ENCODE data around the gene NFE2L3. TPM values are rescaled to one million over a fixed set of nuclear protein-coding genes. Genes with fewer than 3 reads are reported as not detected.

The NFE2L3 gene
- total RNA-seq (12.5 TPM), polyA plus RNA-seq (ENCODE audit: insufficient read depth, low read depth, low replicate concordance) (5.2 TPM)
- long read RNA-seq, donor 1, transcript NFE2L3-202 (1 exons, 2,258 nt), result major isoform, 5 of 806 reads
- long read RNA-seq, donor 1, partial matches to known transcripts, result 761 of 806 reads
- long read RNA-seq, donor 1, other reads (novel, unspliced or antisense), result 37 of 806 reads
- long read RNA-seq, donor 2, transcript NFE2L3-202 (1 exons, 2,258 nt), result major isoform, 21 of 27 reads
- long read RNA-seq, donor 2, transcript NFE2L3-201 (4 exons, 3,686 nt), result minor isoform, 6 of 27 reads
- long read RNA-seq, donor 2, partial matches to known transcripts, result 0 of 27 reads
- long read RNA-seq, donor 2, other reads (novel, unspliced or antisense), result 0 of 27 reads
- long read RNA-seq, donor 3, transcript NFE2L3-201 (4 exons, 3,686 nt), result minor isoform, 6 of 1,790 reads
- long read RNA-seq, donor 3, transcript NFE2L3-202 (1 exons, 2,258 nt), result major isoform, 12 of 1,790 reads
- long read RNA-seq, donor 3, partial matches to known transcripts, result 1,490 of 1,790 reads
- long read RNA-seq, donor 3, other reads (novel, unspliced or antisense), result 282 of 1,790 reads
- long read RNA-seq, donor 4, transcript NFE2L3-201 (4 exons, 3,686 nt), result minor isoform, 6 of 1,207 reads
- long read RNA-seq, donor 4, transcript NFE2L3-202 (1 exons, 2,258 nt), result major isoform, 11 of 1,207 reads
- long read RNA-seq, donor 4, partial matches to known transcripts, result 1,019 of 1,207 reads
- long read RNA-seq, donor 4, other reads (novel, unspliced or antisense), result 171 of 1,207 reads
- long read RNA-seq, donor 5, partial matches to known transcripts, result 0 of 2 reads
- long read RNA-seq, donor 5, other reads (novel, unspliced or antisense), result 0 of 2 reads
- long read RNA-seq, donor 6, transcript NFE2L3-202 (1 exons, 2,258 nt), result major isoform, 9 of 1,315 reads
- long read RNA-seq, donor 6, partial matches to known transcripts, result 982 of 1,315 reads
- long read RNA-seq, donor 6, other reads (novel, unspliced or antisense), result 323 of 1,315 reads
- long read RNA-seq, donor 7, transcript NFE2L3-201 (4 exons, 3,686 nt), result major isoform, 29 of 36 reads
- long read RNA-seq, donor 7, partial matches to known transcripts, result 3 of 36 reads
- long read RNA-seq, donor 7, other reads (novel, unspliced or antisense), result 3 of 36 reads
- long read RNA-seq, donor 8, transcript NFE2L3-202 (1 exons, 2,258 nt), result major isoform, 9 of 1,009 reads
- long read RNA-seq, donor 8, transcript NFE2L3-201 (4 exons, 3,686 nt), result minor isoform, 5 of 1,009 reads
- long read RNA-seq, donor 8, partial matches to known transcripts, result 702 of 1,009 reads
- long read RNA-seq, donor 8, other reads (novel, unspliced or antisense), result 293 of 1,009 reads
- long read RNA-seq, donor 9, partial matches to known transcripts, result 0 of 7 reads
- long read RNA-seq, donor 9, other reads (novel, unspliced or antisense), result 0 of 7 reads
- long read RNA-seq, donor 10, transcript NFE2L3-201 (4 exons, 3,686 nt), result minor isoform, 7 of 1,832 reads
- long read RNA-seq, donor 10, transcript NFE2L3-202 (1 exons, 2,258 nt), result major isoform, 19 of 1,832 reads
- long read RNA-seq, donor 10, partial matches to known transcripts, result 1,728 of 1,832 reads
- long read RNA-seq, donor 10, other reads (novel, unspliced or antisense), result 78 of 1,832 reads

- no peaks in the 10 kb centered on the region for H3K36me3 ChIP-seq (ENCODE audit: control insufficient read depth in 2 of 3, insufficient read depth in 3 of 3, low read length in 3 of 3)
- TF ChIP-seq CTCF (IDR thresholded peaks at IDR 0.05; ENCODE audit: borderline replicate concordance, extremely low read depth, insufficient read depth), result no peak
- intact Hi-C loops (cut with DNase I), result no loop called here
- H3K4me1 ChIP-seq (ENCODE audit: control insufficient read depth in 2 of 3, insufficient read depth in 2 of 3, low read depth in 1 of 3, low read length in 3 of 3), result peaks cover 3 to 19% (median 4%) of the 10 kb centered on the region in 3 donors
- no peak for FAIRE-seq
- H3K9ac ChIP-seq (ENCODE audit: low read length in 3 of 3), result peak within 1 kb of the TSS in 1 of 3 donors; percentile 16
- peak; percentile 75 to 91 (median 86) for DNase-seq
- no peak within 1 kb of the TSS for H3K27ac ChIP-seq (ENCODE audit: low read depth in 2 of 2, low read length in 2 of 2)
- peaks cover 4% of the 10 kb centered on the region for H3K27me3 ChIP-seq (ENCODE audit: control insufficient read depth, insufficient read depth, low read length)
- H3K4me3 ChIP-seq (ENCODE audit: low read length in 3 of 3), result peak within 1 kb of the TSS; percentile 33 to 55 (median 52)
- H3K9me3 ChIP-seq (ENCODE audit: control insufficient read depth in 2 of 3, insufficient read depth in 1 of 3, low read length in 3 of 3), result no peaks in the 10 kb centered on the region
These were observed at the start of gene NFE2L3 for GRCh38 chr7:26151953-26152781. NFE2L3 (plus strand) TSS chr7:26152198; CDS start chr7:26152499, 301 bp downstream.

GRCh38 chr7:26103596-26103995 is 48.4 kb upstream of the NFE2L3 start:
- Histone ChIP-seq H3K27ac (ENCODE audit: low read depth in 2 of 2, low read length in 2 of 2) (no peak overlapping the region), H3K27me3 (ENCODE audit: control insufficient read depth, insufficient read depth, low read length) (no peaks in the 10 kb centered on the region), H3K9ac (ENCODE audit: low read length in 3 of 3) (no peak overlapping the region), H3K4me3 (ENCODE audit: low read length in 3 of 3) (no peak overlapping the region), H3K9me3 (ENCODE audit: control insufficient read depth in 2 of 3, insufficient read depth in 1 of 3, low read length in 3 of 3) (no peaks in the 10 kb centered on the region), H3K36me3 (ENCODE audit: control insufficient read depth in 2 of 3, insufficient read depth in 3 of 3, low read length in 3 of 3) (no peaks in the 10 kb centered on the region), H3K4me1 (ENCODE audit: control insufficient read depth in 2 of 3, insufficient read depth in 2 of 3, low read depth in 1 of 3, low read length in 3 of 3) (peaks cover 2 to 8% (median 7%) of the 10 kb centered on the region in 3 donors)
- peak in 2 of 5 donors; percentile 54 to 56 for DNase-seq
- no peak for FAIRE-seq
- TF ChIP-seq CTCF (IDR thresholded peaks at IDR 0.05; ENCODE audit: borderline replicate concordance, extremely low read depth, insufficient read depth), result no peak
- intact Hi-C loops (cut with DNase I), result no loop called here
